PC-9 (cell line): Measurements from ENCODE around the gene CARS2. TPM values are rescaled to one million over a fixed set of nuclear protein-coding genes. Genes with fewer than 3 reads are reported as not detected.

Source experiments
- BruUV-seq: library from RNA; stranded (reverse); fragments of 400-500 nt; replicated peaks from 2 replicates; lab custom pipeline; 2021; lab: Mats Ljungman, UMichigan
- CTCF ChIA-PET: fragments of 300-600 bp; sonication (Branson Sonifier 250); formaldehyde crosslinking; loops from one replicate; lab custom pipeline; 2022; ENCODE audit warnings: antibody characterized with exemption; lab: Charles Lee
- POLR2A ChIA-PET: fragments of 300-600 bp; sonication (Branson Sonifier 250); formaldehyde crosslinking; loops from one replicate; lab custom pipeline; 2022; ENCODE audit warnings: antibody characterized with exemption; ENCODE audit not compliant: unreplicated experiment; lab: Charles Lee
- DNase-seq, 2 experiments: peaks; one replicate each; pipeline versions ENCODE4 v3.0.0 to v3.0.0-alpha.2; 2015 to 2022; ENCODE audit warnings: mixed read lengths in 1 of 2
- H2AFZ ChIP-seq: fragments of 200-600 bp; sonication (generic); 2 replicates; pipeline ENCODE4 v1.8.1; 2017; ENCODE audit warnings: antibody characterized with exemption
- H3F3A ChIP-seq: fragments of 200-600 bp; sonication (generic); 2 replicates; pipeline ENCODE4 v1.8.1; 2017; ENCODE audit warnings: antibody characterized with exemption, mild to moderate bottlenecking, low read depth; ENCODE audit not compliant: insufficient read depth
- H3K27ac ChIP-seq: fragments of 200-600 bp; sonication (generic); 2 replicates; pipeline ENCODE4 v1.6.1; 2016; ENCODE audit warnings: mixed run types
- H3K27me3 ChIP-seq: fragments of 200-600 bp; sonication (generic); 2 replicates; pipeline ENCODE4 v1.6.1; 2016; ENCODE audit warnings: low read depth, mixed run types; ENCODE audit not compliant: insufficient read depth
- H3K36me3 ChIP-seq: fragments of 200-600 bp; sonication (generic); 2 replicates; pipeline ENCODE4 v1.6.1; 2016; ENCODE audit warnings: low read depth, mixed run types
- H3K4me1 ChIP-seq: fragments of 200-600 bp; sonication (generic); replicated peaks from 2 replicates; pipeline ENCODE4 v1.6.1; 2016; ENCODE audit warnings: mixed run types; ENCODE audit not compliant: insufficient read depth
- H3K4me2 ChIP-seq: fragments of 200-600 bp; sonication (generic); 2 replicates; pipeline ENCODE4 v1.6.1; 2017; ENCODE audit warnings: mixed run types
- H3K4me3 ChIP-seq: fragments of 200-600 bp; sonication (generic); 2 replicates; pipeline ENCODE4 v1.6.1; 2016; ENCODE audit warnings: mixed run types
- H3K79me2 ChIP-seq: fragments of 200-600 bp; sonication (generic); 2 replicates; pipeline ENCODE4 v1.6.1; 2017; ENCODE audit warnings: low read depth, mixed run types
- H3K9me2 ChIP-seq: fragments of 200-600 bp; sonication (generic); 2 replicates; pipeline ENCODE4 v1.8.1; 2017; ENCODE audit warnings: mild to moderate bottlenecking; ENCODE audit not compliant: insufficient read depth
- H3K9me3 ChIP-seq: fragments of 200-600 bp; sonication (generic); 2 replicates; pipeline ENCODE4 v1.8.1; 2016; ENCODE audit warnings: low read depth; ENCODE audit not compliant: insufficient read depth
- H4K20me1 ChIP-seq: fragments of 200-600 bp; sonication (generic); 2 replicates; pipeline ENCODE4 v1.8.1; 2017; ENCODE audit not compliant: insufficient read depth
- CTCF ChIP-seq: fragments of 200-600 bp; sonication (generic); conservative IDR thresholded peaks from 2 replicates; pipeline ENCODE4 v1.6.1; 2017; ENCODE audit warnings: mixed run types, antibody characterized with exemption, mild to moderate bottlenecking, moderate library complexity
- EZH2 ChIP-seq: fragments of 200-600 bp; sonication (generic); IDR thresholded peaks from 2 replicates; pipeline ENCODE4 v1.8.0; 2017; ENCODE audit warnings: antibody characterized with exemption, low read depth
- intact Hi-C: fragments of 100-400 bp; cut with micrococcal nuclease; formaldehyde crosslinking; loops from one replicate; pipeline ENCODE4 v1.10.0; 2022; ENCODE audit not compliant: unreplicated experiment
- total RNA-seq: library from RNA; stranded (reverse); gene quantifications from 2 replicates; pipeline ENCODE4 v1.2.3, GENCODE V29; 2021

CARS2 gene
- total RNA-seq, 1 experiment from 2014 or later: 67.0 TPM

- H3K9me3 ChIP-seq: no peaks in the 10 kb centered on the region
- H3K27ac ChIP-seq: no peak overlapping the region
- no peaks in the 10 kb centered on the region for H3K27me3 ChIP-seq
- peaks cover 9% of the 10 kb centered on the region; the same call in 1 of the 2 replicates for H4K20me1 ChIP-seq
- 0 out of 2 replicates have a peak, but pooled peaks cover 4% of the 10 kb centered on the region for H3K4me1 ChIP-seq
- no peaks in the 10 kb centered on the region for H3K9me2 ChIP-seq
- CTCF ChIA-PET: no interaction called here
- no peaks in the 10 kb centered on the region for H3F3A ChIP-seq
- H3K79me2 ChIP-seq: peaks cover 47% of the 10 kb centered on the region
- no peak for TF ChIP-seq EZH2
- TF ChIP-seq CTCF: no peak
- H3K36me3 ChIP-seq: no peaks in the 10 kb centered on the region; the same call in 1 of the 2 replicates
- H3K4me3 ChIP-seq: no peak overlapping the region
- POLR2A ChIA-PET: no interaction called here
- no peak overlapping the region for H3K4me2 ChIP-seq
- H2AFZ ChIP-seq: no peak overlapping the region
- BruUV-seq: no TSS peak
- DNase-seq: no peak
- intact Hi-C loops: no loop called here
These were observed 17.1 kb upstream of the CARS2 start for GRCh38 chr13:110722971-110723370.

- Histone ChIP-seq H3F3A (no peaks in the 10 kb centered on the region), H3K27ac (no peak overlapping the region), H4K20me1 (peaks cover 25% of the 10 kb centered on the region), H3K27me3 (no peaks in the 10 kb centered on the region), H3K4me1 (peaks cover 19% of the 10 kb centered on the region), H3K36me3 (no peaks in the 10 kb centered on the region; the same call in 1 of the 2 replicates), H3K4me3 (no peak overlapping the region), H3K9me3 (no peaks in the 10 kb centered on the region), H3K4me2 (no peak overlapping the region), H3K9me2 (no peaks in the 10 kb centered on the region), H3K79me2 (peaks cover 79% of the 10 kb centered on the region), H2AFZ (no peak overlapping the region)
- no TSS peak for BruUV-seq
- no peak for DNase-seq
- ChIA-PET CTCF (no interaction called here), POLR2A (no interaction called here)
- TF ChIP-seq CTCF (no peak), EZH2 (no peak)
- intact Hi-C loops: loop anchor here (5.0 to 10.0 kb wide), 5 partner anchors 98 to 1474 kb away; no protein-coding TSS in a partner anchor
These were observed 13.3 kb upstream of the CARS2 start for GRCh38 chr13:110719036-110719710.

GRCh38 chr13:110716247-110716515 is 10.3 kb upstream of the CARS2 start:
- H2AFZ ChIP-seq: peak overlapping the region; percentile 89
- ChIA-PET CTCF (interaction anchor here (1.2 kb wide), 1 partner anchor 154 kb away, joined by 4 read pairs; no protein-coding TSS in a partner anchor), POLR2A (no interaction called here)
- H3K27me3 ChIP-seq: no peaks in the 10 kb centered on the region
- intact Hi-C loops: loop anchor here (5.0 to 10.0 kb wide), 5 partner anchors 101 to 1471 kb away; no protein-coding TSS in a partner anchor
- peaks cover 22% of the 10 kb centered on the region for H3K4me1 ChIP-seq
- H3K27ac ChIP-seq: peak overlapping the region; percentile 48
- H3K4me2 ChIP-seq: peak overlapping the region; percentile 98
- no peaks in the 10 kb centered on the region for H3K9me3 ChIP-seq
- peak overlapping the region; percentile 95 for H3K4me3 ChIP-seq
- peaks cover 71% of the 10 kb centered on the region for H3K79me2 ChIP-seq
- H3F3A ChIP-seq: peaks cover 13% of the 10 kb centered on the region
- peaks cover 25% of the 10 kb centered on the region for H4K20me1 ChIP-seq
- no peaks in the 10 kb centered on the region; the same call in 1 of the 2 replicates for H3K36me3 ChIP-seq
- DNase-seq: peak; percentile 26 to 48
- BruUV-seq: no TSS peak
- TF ChIP-seq EZH2 (no peak), CTCF (no peak)
- no peaks in the 10 kb centered on the region for H3K9me2 ChIP-seq
